Right ventricle myocardium superior (tissue), 1 donor: Measurements from ENCODE around the gene OLIG1. TPM values are rescaled to one million over a fixed set of nuclear protein-coding genes. Genes with fewer than 3 reads are reported as not detected.

Experiments
- ATAC-seq: fragments of 200-7000 bp; cut with Tn5 transposase; one replicate; pipeline ENCODE4 v1.9.1; 2020; ENCODE audit warnings: mild to moderate bottlenecking; ENCODE audit not compliant: poor library complexity
- DNase-seq: peaks from one replicate; pipeline ENCODE4 v3.0.0-alpha.2; 2020
- intact Hi-C: fragments of 100-400 bp; cut with DNase I; formaldehyde crosslinking; loops from one replicate; pipeline ENCODE4 v1.11.2; 2022
- total RNA-seq: library from RNA; stranded (reverse); fragmentation: NEBNext Ultra II Directional; extraction: Animal tissue kit (Norgen Biotek cat#: 25700); gene quantifications from one replicate; pipeline ENCODE4 v1.2.1, GENCODE V29; 2021
- donor health status: DM: no; HTN: yes; CAD: no; lungs with severe emphysema.

Gene OLIG1
- total RNA-seq, 1 donor from 2014 or later: 0.59 TPM

- DNase-seq: no peak
- intact Hi-C loops: loop anchor here (10.0 kb wide), 1 partner anchor 96 kb away; no protein-coding TSS in a partner anchor
- ATAC-seq: no peak
Measured at GRCh38 chr21:33078907-33079582, 9.1 kb downstream of the OLIG1 start.

GRCh38 chr21:33080376-33080775, 10.4 kb downstream of the OLIG1 start:
- DNase-seq (no peak), ATAC-seq (no peak)
- intact Hi-C loops: no loop called here

GRCh38 chr21:33080776-33081175, 10.8 kb downstream of the OLIG1 start:
- no peak for DNase-seq
- no peak for ATAC-seq
- intact Hi-C loops: no loop called here

GRCh38 chr21:33088384-33088783, 18.4 kb downstream of the OLIG1 start:
- ATAC-seq (no peak), DNase-seq (no peak)
- intact Hi-C loops: no loop called here

GRCh38 chr21:33089395-33090119, 19.6 kb downstream of the OLIG1 start:
- DNase-seq: peak; percentile 47
- ATAC-seq: no peak
- intact Hi-C loops: no loop called here

- intact Hi-C loops: no loop called here
- DNase-seq (no peak), ATAC-seq (no peak)
Measured at GRCh38 chr21:33096426-33096825, 26.5 kb downstream of the OLIG1 start.

GRCh38 chr21:33099131-33099530, 29.2 kb downstream of the OLIG1 start:
- DNase-seq (no peak), ATAC-seq (no peak)
- intact Hi-C loops: no loop called here

GRCh38 chr21:33101300-33101911, 31.5 kb downstream of the OLIG1 start:
- ATAC-seq (no peak), DNase-seq (no peak)
- intact Hi-C loops: no loop called here

GRCh38 chr21:33105088-33105487, 35.1 kb downstream of the OLIG1 start:
- intact Hi-C loops: no loop called here
- no peak for ATAC-seq
- DNase-seq: no peak

GRCh38 chr21:33108228-33108627, 38.3 kb downstream of the OLIG1 start:
- intact Hi-C loops: no loop called here
- no peak for DNase-seq
- no peak for ATAC-seq

- intact Hi-C loops: no loop called here
- DNase-seq: no peak
- ATAC-seq: no peak
Measured at GRCh38 chr21:33109574-33110339, 39.8 kb downstream of the OLIG1 start.

- DNase-seq (no peak), ATAC-seq (no peak)
- intact Hi-C loops: no loop called here
Measured at GRCh38 chr21:33110340-33110715, 40.4 kb downstream of the OLIG1 start.

GRCh38 chr21:33111577-33111976, 41.6 kb downstream of the OLIG1 start:
- intact Hi-C loops: no loop called here
- ATAC-seq (no peak), DNase-seq (no peak)

- intact Hi-C loops: no loop called here
- no peak for ATAC-seq
Measured at GRCh38 chr21:33112151-33112550, 42.2 kb downstream of the OLIG1 start.

GRCh38 chr21:33112681-33113080, 42.7 kb downstream of the OLIG1 start:
- intact Hi-C loops: no loop called here
- ATAC-seq (no peak), DNase-seq (no peak)

More at GRCh38 chr21:33112151-33112550, 42.2 kb downstream of the OLIG1 start:
- DNase-seq: no peak

- intact Hi-C loops: no loop called here
- ATAC-seq: no peak
- no peak for DNase-seq
Measured at GRCh38 chr21:33113131-33113530, 43.2 kb downstream of the OLIG1 start.

GRCh38 chr21:33114276-33114675, 44.3 kb downstream of the OLIG1 start:
- DNase-seq (no peak), ATAC-seq (no peak)
- intact Hi-C loops: no loop called here

GRCh38 chr21:33115631-33116510, 45.9 kb downstream of the OLIG1 start:
- DNase-seq (no peak), ATAC-seq (peak; percentile 72)
- intact Hi-C loops: no loop called here
